OCI-LY3 (cell line): ENCODE results near the gene SLC23A1.

ENCODE experiments used
- H2AFZ ChIP-seq: fragments of 200-600, 300-600 bp; shearing (Covaris generic); 2 replicates; pipeline ENCODE4 v1.6.0; 2014; ENCODE audit warnings: antibody characterized with exemption, low read depth, low read length
- H3K27ac ChIP-seq: fragments of 200-600, 300-600 bp; sonication (generic); 2 replicates; pipeline ENCODE4 v1.5.1; 2014; ENCODE audit warnings: mild to moderate bottlenecking, low read length, moderate library complexity, mixed read lengths
- H3K27me3 ChIP-seq: fragments of 200-600, 300-600 bp; sonication (generic); 2 replicates; pipeline ENCODE4 v1.6.1; 2014; ENCODE audit warnings: low read depth, low read length, mixed read lengths
- H3K36me3 ChIP-seq: fragments of 200-600, 300-600 bp; sonication (generic); replicated peaks from 2 replicates; pipeline ENCODE3; 2014; ENCODE audit warnings: low read depth, low read length, mixed read lengths
- H3K4me1 ChIP-seq: fragments of 300-600, 200-600 bp; sonication (generic); 2 replicates; pipeline ENCODE4 v1.6.1; 2014; ENCODE audit warnings: low read length, mixed read lengths
- H3K4me2 ChIP-seq: fragments of 200-600, 300-600 bp; sonication (generic); 2 replicates; pipeline ENCODE4 v1.6.1; 2014; ENCODE audit warnings: low read length, mixed read lengths
- H3K4me3 ChIP-seq: fragments of 300-600, 200-600 bp; sonication (generic); 2 replicates; pipeline ENCODE4 v1.5.1; 2014; ENCODE audit warnings: antibody characterized with exemption, mild to moderate bottlenecking, low read length, moderate library complexity
- H3K79me2 ChIP-seq: fragments of 300-600, 200-600 bp; shearing (Covaris generic); 2 replicates; pipeline ENCODE4 v1.6.1; 2014; ENCODE audit warnings: mild to moderate bottlenecking, low read length, mixed read lengths
- H3K9ac ChIP-seq: fragments of 300-600, 200-600 bp; shearing (Covaris generic); 2 replicates; pipeline ENCODE4 v1.6.0; 2014; ENCODE audit warnings: mild to moderate bottlenecking, low read length, moderate library complexity
- H3K9me3 ChIP-seq: fragments of 200-600, 300-600 bp; shearing (Covaris generic); 2 replicates; pipeline ENCODE4 v1.6.1; 2014; ENCODE audit warnings: low read length, mixed read lengths; ENCODE audit not compliant: insufficient read depth
- H4K20me1 ChIP-seq: fragments of 200-600, 300-600 bp; sonication (generic); 2 replicates; pipeline ENCODE4 v1.6.1; 2016; ENCODE audit warnings: low read length, mixed read lengths; ENCODE audit not compliant: insufficient read depth
- EZH2phosphoT487 ChIP-seq: fragments of 200-600 bp; shearing (Covaris generic); IDR thresholded peaks from 2 replicates; pipeline ENCODE4 v1.6.1; 2018; ENCODE audit warnings: antibody characterized with exemption, mixed run types, low read depth
- TF ChIP-seq, protein P1 (sequence below): fragments of 200-600, 300-600 bp; sonication (generic); IDR thresholded peaks from 2 replicates; pipeline ENCODE4 v1.5.1; 2014; ENCODE audit warnings: antibody characterized with exemption, low read length, low read depth

SLC23A1 gene

DNA sequence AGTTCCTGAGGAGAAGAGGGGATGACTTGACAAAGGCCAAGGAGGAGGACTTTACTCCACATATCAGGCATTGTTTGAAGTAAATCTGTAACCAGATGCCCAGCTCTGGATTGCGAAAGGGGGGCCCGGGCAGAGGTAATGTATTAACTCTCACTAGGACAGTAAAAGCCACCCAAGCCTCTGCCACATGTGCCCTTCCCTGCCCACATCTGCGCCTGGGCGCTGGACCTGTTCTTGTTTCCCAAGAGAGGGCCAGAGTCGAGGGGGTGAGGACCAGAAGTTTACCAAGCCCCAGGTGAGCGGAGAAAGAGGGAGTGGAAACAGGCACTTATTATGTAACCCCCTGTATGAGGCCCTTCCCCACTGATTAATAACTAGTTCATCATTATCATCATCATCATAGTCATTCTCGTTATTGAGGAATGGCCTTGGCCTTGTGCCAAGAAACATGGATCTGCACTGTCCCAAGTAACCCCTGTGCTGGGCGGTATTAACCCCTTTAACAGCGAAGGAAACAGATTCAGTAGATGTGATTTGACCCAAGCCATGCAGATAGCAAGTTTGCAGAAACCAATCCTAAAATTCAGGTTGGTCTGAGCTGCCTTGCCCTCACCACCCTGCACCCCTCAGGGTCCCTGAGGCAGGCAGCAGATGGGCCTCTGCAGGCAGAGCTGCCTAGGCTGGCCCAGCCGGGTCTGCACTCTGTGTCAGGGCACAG lies at the start of gene SLC23A1:
Gene SLC23A1, minus strand, starts transcription at position 23 of the 718 bp plus-strand sequence. CDS start 44 bp downstream, outside the sequence.
- H3K4me2 ChIP-seq: no peak within 1 kb of the TSS
- no peak within 1 kb of the TSS for H2AFZ ChIP-seq
- no peak for TF ChIP-seq EZH2phosphoT487
- TF ChIP-seq, protein P1, sequence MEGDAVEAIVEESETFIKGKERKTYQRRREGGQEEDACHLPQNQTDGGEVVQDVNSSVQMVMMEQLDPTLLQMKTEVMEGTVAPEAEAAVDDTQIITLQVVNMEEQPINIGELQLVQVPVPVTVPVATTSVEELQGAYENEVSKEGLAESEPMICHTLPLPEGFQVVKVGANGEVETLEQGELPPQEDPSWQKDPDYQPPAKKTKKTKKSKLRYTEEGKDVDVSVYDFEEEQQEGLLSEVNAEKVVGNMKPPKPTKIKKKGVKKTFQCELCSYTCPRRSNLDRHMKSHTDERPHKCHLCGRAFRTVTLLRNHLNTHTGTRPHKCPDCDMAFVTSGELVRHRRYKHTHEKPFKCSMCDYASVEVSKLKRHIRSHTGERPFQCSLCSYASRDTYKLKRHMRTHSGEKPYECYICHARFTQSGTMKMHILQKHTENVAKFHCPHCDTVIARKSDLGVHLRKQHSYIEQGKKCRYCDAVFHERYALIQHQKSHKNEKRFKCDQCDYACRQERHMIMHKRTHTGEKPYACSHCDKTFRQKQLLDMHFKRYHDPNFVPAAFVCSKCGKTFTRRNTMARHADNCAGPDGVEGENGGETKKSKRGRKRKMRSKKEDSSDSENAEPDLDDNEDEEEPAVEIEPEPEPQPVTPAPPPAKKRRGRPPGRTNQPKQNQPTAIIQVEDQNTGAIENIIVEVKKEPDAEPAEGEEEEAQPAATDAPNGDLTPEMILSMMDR: no peak
- H3K79me2 ChIP-seq: no peaks in the 10 kb centered on the region
- H3K9ac ChIP-seq: no peak within 1 kb of the TSS
- H3K36me3 ChIP-seq: no peaks in the 10 kb centered on the region
- H3K9me3 ChIP-seq: no peaks in the 10 kb centered on the region
- H3K27ac ChIP-seq: no peak within 1 kb of the TSS
- H3K4me3 ChIP-seq: no peak within 1 kb of the TSS
- peaks cover 19% of the 10 kb centered on the region for H3K4me1 ChIP-seq
- H4K20me1 ChIP-seq: no peaks in the 10 kb centered on the region
- H3K27me3 ChIP-seq: no peaks in the 10 kb centered on the region

DNA sequence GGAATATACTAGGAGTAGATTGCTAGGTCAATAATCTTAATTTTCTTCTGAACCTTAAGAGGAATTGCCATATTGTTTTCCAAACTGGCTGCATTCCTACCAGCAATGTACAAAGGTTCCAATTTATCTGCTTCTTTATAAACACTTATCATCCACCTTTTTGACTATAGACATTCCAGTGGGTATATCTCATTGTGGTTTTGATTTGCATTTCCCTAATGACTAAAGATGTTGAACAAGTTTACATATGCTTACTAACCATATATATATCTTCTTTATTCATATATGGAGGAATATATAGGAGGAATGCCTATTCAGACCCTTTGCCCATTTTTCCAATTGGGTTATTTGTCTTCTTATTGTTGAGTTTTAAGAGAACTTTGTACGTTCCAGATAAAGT lies 48.6 kb upstream of the SLC23A1 start:
- no peak overlapping the region for H2AFZ ChIP-seq
- H3K4me1 ChIP-seq: peaks cover 2% of the 10 kb centered on the region
- H3K27me3 ChIP-seq: no peaks in the 10 kb centered on the region
- H3K9ac ChIP-seq: no peak overlapping the region
- H4K20me1 ChIP-seq: no peaks in the 10 kb centered on the region
- no peaks in the 10 kb centered on the region for H3K36me3 ChIP-seq
- no peak overlapping the region for H3K4me3 ChIP-seq
- H3K4me2 ChIP-seq: no peak overlapping the region
- no peaks in the 10 kb centered on the region for H3K9me3 ChIP-seq
- H3K27ac ChIP-seq: no peak overlapping the region
- H3K79me2 ChIP-seq: no peaks in the 10 kb centered on the region
- TF ChIP-seq, protein P1: no peak
- TF ChIP-seq EZH2phosphoT487: no peak

DNA sequence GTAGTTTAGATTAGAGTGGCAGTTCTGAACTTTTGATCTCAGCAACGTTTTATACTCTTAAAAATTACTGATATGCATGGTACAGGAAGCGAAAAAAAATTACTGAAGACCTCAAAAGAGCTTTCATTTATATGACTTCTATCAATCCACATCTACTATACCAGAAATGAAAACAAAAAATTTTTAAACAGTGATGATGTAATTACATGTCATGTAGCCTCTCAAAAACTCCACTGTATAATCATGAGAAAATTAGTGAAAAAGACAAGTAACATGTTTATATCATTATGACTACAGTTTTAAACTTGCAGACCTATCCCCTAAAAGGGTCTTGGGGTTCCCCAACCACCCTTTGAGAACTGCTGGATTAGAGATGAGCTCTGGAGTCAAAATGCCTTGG lies 46.9 kb upstream of the SLC23A1 start:
- H3K4me2 ChIP-seq: no peak overlapping the region
- H3K9me3 ChIP-seq: no peaks in the 10 kb centered on the region
- no peaks in the 10 kb centered on the region for H3K4me1 ChIP-seq
- no peaks in the 10 kb centered on the region for H3K27me3 ChIP-seq
- no peaks in the 10 kb centered on the region for H3K36me3 ChIP-seq
- TF ChIP-seq, protein P1: no peak
- TF ChIP-seq EZH2phosphoT487: no peak
- no peak overlapping the region for H3K4me3 ChIP-seq
- H3K9ac ChIP-seq: no peak overlapping the region
- H3K79me2 ChIP-seq: no peaks in the 10 kb centered on the region
- no peak overlapping the region for H3K27ac ChIP-seq
- no peak overlapping the region for H2AFZ ChIP-seq
- no peaks in the 10 kb centered on the region for H4K20me1 ChIP-seq

DNA sequence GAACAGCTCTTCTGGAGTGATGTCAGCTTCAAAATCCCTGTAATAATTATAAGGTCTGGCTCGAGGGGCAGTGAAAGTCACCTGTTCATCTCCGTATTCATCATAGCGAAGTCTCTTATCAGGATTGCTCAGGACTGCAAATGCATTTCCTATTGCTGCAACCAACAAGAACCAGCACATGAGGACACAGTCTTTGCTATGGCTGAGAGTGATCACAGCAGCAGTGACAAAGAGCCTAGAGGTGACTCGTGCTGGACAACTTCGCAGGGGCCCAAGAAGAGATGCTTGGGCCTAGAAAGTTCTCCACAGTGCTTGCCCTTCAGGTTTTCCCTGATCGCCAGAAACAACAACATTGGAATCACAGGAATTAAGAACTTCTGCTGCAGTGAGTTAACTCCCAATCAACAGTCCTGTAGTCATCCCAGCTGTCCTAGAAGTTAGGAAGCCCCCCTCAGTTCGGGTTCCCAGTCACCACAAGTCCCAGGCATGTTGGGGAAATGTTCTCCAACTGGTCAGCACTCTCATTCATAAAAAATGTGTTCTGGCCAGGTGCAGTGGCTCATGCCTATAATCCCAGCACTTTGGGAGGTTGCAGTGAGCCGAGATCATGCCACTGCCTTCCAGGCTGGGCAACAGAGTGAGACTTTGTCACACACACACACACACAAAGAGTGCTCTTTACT lies 43.2 kb upstream of the SLC23A1 start:
- H3K9ac ChIP-seq: no peak overlapping the region
- no peak overlapping the region for H3K4me2 ChIP-seq
- no peak overlapping the region for H2AFZ ChIP-seq
- no peaks in the 10 kb centered on the region for H3K9me3 ChIP-seq
- H4K20me1 ChIP-seq: no peaks in the 10 kb centered on the region
- no peak overlapping the region for H3K27ac ChIP-seq
- no peaks in the 10 kb centered on the region for H3K27me3 ChIP-seq
- H3K4me3 ChIP-seq: no peak overlapping the region
- TF ChIP-seq, protein P1: no peak
- TF ChIP-seq EZH2phosphoT487: no peak
- H3K79me2 ChIP-seq: no peaks in the 10 kb centered on the region
- no peaks in the 10 kb centered on the region for H3K36me3 ChIP-seq
- 0 out of 2 replicates have a peak, but pooled peaks cover 2% of the 10 kb centered on the region for H3K4me1 ChIP-seq
